Keratinocyte (primary cell): ENCODE data around the gene KLC3. TPM values are rescaled to one million over a fixed set of nuclear protein-coding genes. Genes with fewer than 3 reads are reported as not detected.

Source experiments
- DNase-seq: peaks from one replicate; pipeline ENCODE4 v3.0.0-alpha.2; 2011; ENCODE audit warnings: low read depth, missing footprints, low spot score
- FAIRE-seq: peaks from 2 replicates; lab custom pipeline; 2011; peaks lifted over from hg19 to GRCh38; lab: Jason Lieb, UNC
- H2AFZ ChIP-seq: 2 replicates; pipeline ENCODE4 v1.6.0; 2012; ENCODE audit warnings: low read length, control low read depth, inconsistent platforms; ENCODE audit not compliant: control insufficient read depth
- H3K27ac ChIP-seq: 2 replicates; pipeline ENCODE4 v1.5.1; 2011; ENCODE audit warnings: low read length; ENCODE audit not compliant: control insufficient read depth, insufficient read depth
- H3K27me3 ChIP-seq: 3 replicates; pipeline ENCODE4 v1.6.0; 2011; ENCODE audit warnings: low read length; ENCODE audit not compliant: control insufficient read depth, insufficient read depth; ENCODE audit errors: extremely low read depth
- H3K36me3 ChIP-seq, 2 experiments: 2 replicates in 1 of 2; 3 replicates in 1 of 2; pipeline ENCODE4 v1.5.1; 2011; ENCODE audit warnings: low read length in 2 of 2, mild to moderate bottlenecking in 1 of 2; ENCODE audit not compliant: control insufficient read depth in 2 of 2, insufficient read depth in 2 of 2; ENCODE audit errors: extremely low read depth in 1 of 2
- H3K4me1 ChIP-seq: 3 replicates; pipeline ENCODE4 v1.5.1; 2011; ENCODE audit warnings: low read length; ENCODE audit not compliant: control insufficient read depth, insufficient read depth; ENCODE audit errors: extremely low read depth
- H3K4me2 ChIP-seq: 3 replicates; pipeline ENCODE4 v1.6.0; 2011; ENCODE audit warnings: low read depth, low read length; ENCODE audit not compliant: control insufficient read depth, insufficient read depth; ENCODE audit errors: extremely low read depth
- H3K4me3 ChIP-seq, 3 experiments: fragments of 200-600 bp in 1 of 3; sonication (generic) in 1 of 3; 2 replicates in 2 of 3; 3 replicates in 1 of 3; pipeline ENCODE4 v1.5.1; 2011 to 2016; ENCODE audit warnings: low read length in 3 of 3, mild to moderate bottlenecking in 3 of 3, control low read depth in 2 of 3, inconsistent platforms in 1 of 3, low read depth in 1 of 3, mixed read lengths in 1 of 3, mixed run types in 1 of 3, moderate library complexity in 1 of 3; ENCODE audit not compliant: control insufficient read depth in 2 of 3, insufficient read depth in 2 of 3; ENCODE audit errors: extremely low read depth in 1 of 3
- H3K79me2 ChIP-seq: 2 replicates; pipeline ENCODE4 v1.6.0; 2012; ENCODE audit warnings: low read length; ENCODE audit not compliant: control insufficient read depth, insufficient read depth
- H3K9ac ChIP-seq: 3 replicates; pipeline ENCODE4 v1.6.0; 2011; ENCODE audit warnings: low read length; ENCODE audit not compliant: control insufficient read depth, insufficient read depth; ENCODE audit errors: extremely low read depth
- H3K9me1 ChIP-seq: 3 replicates; pipeline ENCODE4 v1.6.0; 2011; ENCODE audit warnings: low read length; ENCODE audit not compliant: control insufficient read depth, insufficient read depth; ENCODE audit errors: extremely low read depth
- H3K9me3 ChIP-seq: 2 replicates; pipeline ENCODE4 v1.5.1; 2012; ENCODE audit warnings: low read depth, low read length; ENCODE audit not compliant: control insufficient read depth
- H4K20me1 ChIP-seq: 3 replicates; pipeline ENCODE4 v1.6.0; 2011; ENCODE audit warnings: low read length; ENCODE audit not compliant: control insufficient read depth, insufficient read depth; ENCODE audit errors: extremely low read depth
- CTCF ChIP-seq, 3 experiments: IDR thresholded peaks in 1 of 3; conservative IDR thresholded peaks in 1 of 3; optimal IDR thresholded peaks in 1 of 3; 2 replicates in 2 of 3; 3 replicates in 1 of 3; pipeline versions ENCODE3 to v1.5.1; 2011; ENCODE audit warnings: low read length in 3 of 3, mild to moderate bottlenecking in 3 of 3, moderate library complexity in 2 of 3, control low read depth in 1 of 3, inconsistent platforms in 1 of 3; ENCODE audit not compliant: insufficient read depth in 2 of 3; ENCODE audit errors: extremely low read depth in 1 of 3
- EZH2 ChIP-seq: IDR thresholded peaks from one replicate; pipeline ENCODE4 v1.6.1; 2012; ENCODE audit warnings: inconsistent platforms, mild to moderate bottlenecking, low read length, moderate library complexity
- dilution Hi-C: fragments of 300-500 bp; cut with MboI; formaldehyde crosslinking; loops from one replicate; pipeline ENCODE4 v1.7.0; 2020; ENCODE audit warnings: low sequenced_read_pairs; ENCODE audit not compliant: extremely low pct_ligation_motif_present
- polyA plus RNA-seq, 5 experiments: library from polyadenylated mRNA; depleted of rRNA in 3 of 5; stranded (reverse) in 3 of 5; stranded (forward) in 1 of 5; unstranded in 1 of 5; fragments of >200 nt; gene quantifications; 1 replicate in 1 of 5; 2 replicates in 3 of 5; 3 replicates in 1 of 5; pipeline versions ENCODE4 v1.2.1 to v1.2.3, GENCODE V29; 2011 to 2012; ENCODE audit warnings: missing spikeins in 2 of 5, low read depth in 1 of 5, low replicate concordance in 1 of 5

The KLC3 gene
- polyA plus RNA-seq, 1 donor (not counting 4 experiments of a cell fraction or from before 2014, with no cell fraction given): 14.7 TPM

GRCh38 chr19:45349430-45349941, 8.9 kb downstream of the KLC3 start:
- no peaks in the 10 kb centered on the region for H3K27me3 ChIP-seq
- H3K36me3 ChIP-seq: peaks cover 28 to 35% of the 10 kb centered on the region in 2 experiments
- FAIRE-seq (no peak), DNase-seq (no peak)
- no peaks in the 10 kb centered on the region for H3K9me1 ChIP-seq
- no peak overlapping the region for H2AFZ ChIP-seq
- H3K79me2 ChIP-seq: no peaks in the 10 kb centered on the region
- dilution Hi-C loops: no loop called here
- no peak overlapping the region for H3K27ac ChIP-seq
- peaks cover 3% of the 10 kb centered on the region for H4K20me1 ChIP-seq
- no peak overlapping the region for H3K4me2 ChIP-seq
- no peak overlapping the region for H3K9ac ChIP-seq
- H3K9me3 ChIP-seq: no peaks in the 10 kb centered on the region
- H3K4me1 ChIP-seq: peaks cover 9% of the 10 kb centered on the region
- H3K4me3 ChIP-seq: no peak overlapping the region
- TF ChIP-seq EZH2 (no peak), CTCF (optimal IDR thresholded peaks at IDR 0.05 in 1 of 3, IDR thresholded peaks at IDR 0.05 in 1 of 3, conservative IDR thresholded peaks at IDR 0.05 in 1 of 3; ENCODE audit: extremely low read depth in 1 of 3, insufficient read depth in 2 of 3, low read length in 3 of 3) (no peak)

GRCh38 chr19:45350477-45351058, 10.0 kb downstream of the KLC3 start:
- Histone ChIP-seq H3K4me1 (no peaks in the 10 kb centered on the region), H3K36me3 (peaks cover 32 to 42% of the 10 kb centered on the region in 2 experiments), H4K20me1 (peaks cover 3% of the 10 kb centered on the region), H3K27me3 (no peaks in the 10 kb centered on the region), H3K4me3 (no peak overlapping the region), H3K9me3 (no peaks in the 10 kb centered on the region), H2AFZ (no peak overlapping the region), H3K9me1 (no peaks in the 10 kb centered on the region), H3K9ac (no peak overlapping the region), H3K79me2 (no peaks in the 10 kb centered on the region), H3K4me2 (no peak overlapping the region), H3K27ac (no peak overlapping the region)
- DNase-seq (no peak), FAIRE-seq (no peak)
- TF ChIP-seq EZH2 (no peak), CTCF (optimal IDR thresholded peaks at IDR 0.05 in 1 of 3, IDR thresholded peaks at IDR 0.05 in 1 of 3, conservative IDR thresholded peaks at IDR 0.05 in 1 of 3; ENCODE audit: extremely low read depth in 1 of 3, insufficient read depth in 2 of 3, low read length in 3 of 3) (no peak)
- dilution Hi-C loops: no loop called here
